ENCODE measurements around the gene MGMT.

Gene MGMT

DNA sequence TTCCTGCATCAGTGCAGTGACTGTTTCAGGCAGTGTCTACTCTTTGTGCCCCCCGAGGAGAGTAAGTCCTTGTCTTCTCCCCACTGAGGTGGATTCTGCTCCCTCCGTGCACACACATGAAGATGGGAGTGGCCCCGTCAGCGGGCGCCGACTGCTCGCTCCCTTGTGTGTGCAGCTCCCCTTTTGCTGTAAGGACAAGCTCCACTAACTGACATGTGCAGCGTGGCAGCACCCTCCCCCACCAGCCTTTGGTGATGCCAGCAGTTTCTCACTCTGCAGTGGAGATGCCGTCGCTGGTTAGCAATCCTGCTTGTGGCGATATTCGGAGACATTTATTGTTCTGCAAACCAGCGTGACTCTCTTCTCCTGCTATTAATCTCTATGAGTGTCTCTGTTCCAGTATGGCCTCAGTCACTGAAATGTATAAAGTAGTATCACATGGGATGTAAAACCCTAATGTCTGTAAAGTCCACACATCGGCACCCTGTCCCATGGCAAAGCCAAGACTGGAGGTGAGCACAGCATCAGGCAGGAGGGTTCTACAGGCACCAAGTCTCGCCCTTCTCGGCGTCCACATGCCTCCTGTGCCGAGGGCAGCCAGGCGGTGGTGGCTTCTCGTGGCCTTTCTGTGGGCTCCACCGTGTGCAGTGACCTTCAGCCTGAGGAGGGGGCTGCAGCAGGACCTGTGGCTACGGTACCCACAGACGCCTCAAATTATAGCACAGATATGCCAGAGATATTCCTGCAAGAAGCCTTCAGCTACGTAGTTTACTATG lies 294.3 kb downstream of the MGMT start:
- TF ChIP-seq, protein P1, sequence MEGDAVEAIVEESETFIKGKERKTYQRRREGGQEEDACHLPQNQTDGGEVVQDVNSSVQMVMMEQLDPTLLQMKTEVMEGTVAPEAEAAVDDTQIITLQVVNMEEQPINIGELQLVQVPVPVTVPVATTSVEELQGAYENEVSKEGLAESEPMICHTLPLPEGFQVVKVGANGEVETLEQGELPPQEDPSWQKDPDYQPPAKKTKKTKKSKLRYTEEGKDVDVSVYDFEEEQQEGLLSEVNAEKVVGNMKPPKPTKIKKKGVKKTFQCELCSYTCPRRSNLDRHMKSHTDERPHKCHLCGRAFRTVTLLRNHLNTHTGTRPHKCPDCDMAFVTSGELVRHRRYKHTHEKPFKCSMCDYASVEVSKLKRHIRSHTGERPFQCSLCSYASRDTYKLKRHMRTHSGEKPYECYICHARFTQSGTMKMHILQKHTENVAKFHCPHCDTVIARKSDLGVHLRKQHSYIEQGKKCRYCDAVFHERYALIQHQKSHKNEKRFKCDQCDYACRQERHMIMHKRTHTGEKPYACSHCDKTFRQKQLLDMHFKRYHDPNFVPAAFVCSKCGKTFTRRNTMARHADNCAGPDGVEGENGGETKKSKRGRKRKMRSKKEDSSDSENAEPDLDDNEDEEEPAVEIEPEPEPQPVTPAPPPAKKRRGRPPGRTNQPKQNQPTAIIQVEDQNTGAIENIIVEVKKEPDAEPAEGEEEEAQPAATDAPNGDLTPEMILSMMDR (IDR thresholded peaks at IDR 0.05; ENCODE audit: extremely low read depth, missing control alignments): no peak
- DNase-seq (ENCODE audit: low spot score): no peak

DNA sequence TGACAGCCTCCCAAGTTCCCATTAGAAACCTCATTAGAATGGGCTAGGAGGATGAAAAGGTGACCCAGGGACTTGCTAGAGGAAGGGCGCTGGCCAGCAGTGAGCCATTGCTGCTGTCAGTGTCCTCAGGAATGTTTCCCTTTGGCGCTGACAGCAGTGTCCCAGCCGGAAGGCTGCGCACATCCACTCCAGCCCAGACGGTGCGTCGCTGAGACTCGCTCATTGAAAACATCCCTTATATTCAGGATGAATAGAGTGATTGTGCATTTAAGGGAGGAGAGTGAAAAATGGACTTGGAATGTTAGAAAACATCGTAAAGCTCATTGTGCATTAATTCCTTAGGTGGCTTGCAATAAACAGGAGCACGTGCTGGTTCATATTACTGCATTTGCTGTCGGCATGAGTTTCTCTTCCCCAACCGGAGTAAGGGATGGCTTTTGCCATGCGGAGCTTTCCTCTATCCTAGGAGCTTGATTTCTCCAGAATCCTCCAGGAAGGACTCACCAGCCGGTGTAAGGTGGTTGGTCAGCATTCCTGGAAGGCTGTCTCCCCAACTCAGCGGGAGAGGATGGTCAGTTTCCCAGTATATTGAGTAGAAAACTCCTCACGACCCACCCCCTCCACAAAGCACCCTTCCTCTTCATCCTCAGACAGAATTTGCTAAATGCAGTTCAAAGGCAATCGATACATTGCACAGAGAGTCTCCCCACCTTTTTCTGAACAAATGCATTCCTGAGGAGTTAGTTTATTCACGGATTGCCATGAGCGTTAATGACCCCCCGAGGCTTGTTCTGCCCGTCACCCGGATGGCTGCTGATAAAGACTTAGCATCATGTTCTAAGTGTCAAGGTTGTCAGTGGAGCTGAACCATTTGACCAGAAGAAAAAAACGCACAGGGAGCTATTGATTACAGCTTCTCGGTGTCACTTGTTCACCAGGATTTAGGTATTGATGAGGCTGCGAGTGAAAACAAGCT lies 295.2 kb downstream of the MGMT start:
- no peak for DNase-seq (ENCODE audit: low spot score)
- TF ChIP-seq, protein P1 (IDR thresholded peaks at IDR 0.05; ENCODE audit: extremely low read depth, missing control alignments): no peak

DNA sequence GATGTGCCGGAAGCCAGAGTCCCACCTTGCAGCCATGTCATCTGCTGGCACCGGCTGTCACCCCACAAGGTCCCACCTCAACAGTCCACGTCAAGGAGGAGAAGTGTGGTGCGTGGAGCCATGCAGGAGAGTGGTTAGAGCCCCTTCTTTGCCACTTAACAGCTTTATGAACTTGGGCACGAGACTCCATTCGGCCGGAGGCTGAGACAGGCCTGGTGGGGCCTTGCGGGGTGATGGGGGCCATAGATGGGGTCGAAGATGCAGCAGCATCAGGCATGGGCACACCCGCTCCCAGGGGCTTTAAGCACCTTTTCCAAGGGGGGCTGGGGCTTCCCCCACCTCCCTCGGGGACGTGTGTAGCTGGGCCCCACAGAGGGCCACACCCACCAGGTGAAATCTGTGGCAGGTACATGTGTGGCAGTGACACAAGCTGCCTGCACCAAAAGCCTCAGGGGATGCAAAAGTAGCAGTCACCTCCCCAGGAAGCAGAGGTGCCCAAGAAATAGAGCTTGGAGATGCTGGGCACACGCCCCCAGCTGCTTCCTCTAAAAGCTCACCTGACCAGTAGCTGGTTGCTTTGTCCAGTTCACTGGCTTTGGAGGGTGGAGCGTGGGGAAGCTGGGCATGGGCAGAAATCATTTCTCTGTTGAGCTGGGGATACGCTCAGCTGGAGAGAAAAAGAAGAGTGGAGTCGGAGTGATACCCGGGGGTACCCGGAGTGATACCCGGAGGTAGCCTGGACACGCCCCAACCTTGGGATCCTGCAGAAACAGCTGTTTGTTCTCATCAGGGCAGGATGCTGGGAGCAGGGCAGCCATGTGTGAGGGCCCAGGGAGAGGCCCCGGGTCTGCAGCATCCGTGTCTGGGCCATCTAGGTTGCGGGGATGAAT lies 297.2 kb downstream of the MGMT start:
- TF ChIP-seq, protein P1 (IDR thresholded peaks at IDR 0.05; ENCODE audit: extremely low read depth, missing control alignments): no peak
- no peak for DNase-seq (ENCODE audit: low spot score)

DNA sequence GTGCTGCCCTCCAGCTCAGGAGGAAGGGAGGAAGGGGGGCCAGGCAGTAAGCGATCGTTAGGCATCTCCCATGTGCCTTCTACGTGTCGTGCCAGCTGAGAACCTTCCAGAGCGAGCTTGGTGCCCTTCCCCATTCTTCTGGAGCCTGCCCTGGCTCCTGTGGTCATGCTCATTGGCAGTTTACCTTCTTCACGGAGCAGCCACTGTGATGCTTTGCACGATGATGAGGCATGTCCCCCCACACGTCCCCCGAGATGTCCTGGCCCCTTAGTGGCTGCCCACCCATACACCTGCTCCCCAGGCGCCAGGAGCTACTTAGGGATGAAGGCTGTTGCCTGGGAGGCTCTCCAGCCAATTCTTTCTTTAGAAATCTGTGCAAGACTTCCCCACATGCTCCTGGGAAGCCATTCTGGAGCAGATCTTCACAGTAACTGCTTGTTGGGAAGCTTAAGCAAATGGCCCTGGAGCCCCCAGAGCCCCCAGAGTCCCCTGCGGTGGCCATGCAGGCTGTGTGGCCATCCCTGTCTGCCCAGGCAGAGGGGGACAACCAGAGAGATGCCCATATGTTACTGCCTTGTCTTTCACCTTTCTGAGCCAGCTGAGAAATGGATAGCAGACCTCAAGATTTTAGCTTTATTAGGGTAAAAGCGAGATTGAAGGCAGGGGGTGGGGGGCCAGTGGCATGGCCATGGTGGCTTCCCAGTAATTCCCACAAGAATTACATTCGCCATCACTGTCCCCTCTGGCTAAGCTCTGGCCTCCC lies 298.0 kb downstream of the MGMT start:
- TF ChIP-seq, protein P1 (IDR thresholded peaks at IDR 0.05; ENCODE audit: extremely low read depth, missing control alignments): no peak
- DNase-seq (ENCODE audit: low spot score): no peak

DNA sequence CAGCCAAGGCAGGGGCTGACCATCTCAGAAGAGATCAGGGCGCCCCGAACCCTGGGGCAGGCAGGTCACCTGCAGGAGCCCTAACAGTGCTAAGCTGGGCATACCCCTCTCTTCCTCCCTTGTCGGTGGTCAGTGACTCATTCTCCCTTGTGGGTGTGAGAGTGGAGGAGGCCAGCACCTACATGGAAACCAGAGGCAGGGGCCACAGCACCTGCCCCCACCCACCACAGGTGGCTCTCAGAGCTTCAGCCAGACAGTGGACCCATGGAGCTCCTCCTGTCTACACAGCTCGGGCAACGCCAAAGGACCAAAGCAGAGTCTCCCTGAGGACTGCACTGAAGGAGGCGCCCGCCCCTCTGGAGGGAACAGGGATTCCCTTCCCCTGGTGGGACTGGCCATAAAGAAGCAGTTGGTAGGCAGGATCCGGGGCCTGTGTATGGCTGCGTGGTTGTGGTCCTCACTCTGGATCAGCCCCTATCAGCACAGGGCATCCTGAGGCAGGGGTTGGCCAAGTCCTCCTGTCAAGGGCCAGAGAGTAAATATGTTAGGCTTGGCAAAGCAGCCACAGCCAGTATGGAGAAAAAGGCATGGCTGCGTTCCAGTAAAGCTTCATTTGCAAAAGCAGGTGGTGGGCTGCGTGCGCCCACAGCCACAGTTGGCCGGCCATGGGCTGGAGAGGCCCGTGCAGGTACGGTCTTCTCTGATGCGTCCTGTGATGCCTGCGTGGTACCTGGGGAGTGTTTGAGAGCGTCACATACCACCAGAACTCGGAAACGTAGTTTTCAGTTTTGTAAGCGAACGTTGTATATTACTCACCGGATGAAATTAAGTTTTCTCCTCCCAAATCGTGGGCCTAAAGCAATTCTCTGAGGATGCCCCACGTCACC lies 298.9 kb downstream of the MGMT start:
- TF ChIP-seq, protein P1 (IDR thresholded peaks at IDR 0.05; ENCODE audit: extremely low read depth, missing control alignments): no peak
- DNase-seq (ENCODE audit: low spot score): no peak

All from GM20000 (cell line).